ENCODE measurements around the gene TACC2. TPM values are rescaled to one million over a fixed set of nuclear protein-coding genes. Genes with fewer than 3 reads are reported as not detected.

TACC2 gene
- total RNA-seq, 1 donor from 2014 or later: 98.1 TPM

GRCh38 chr10:122144199-122144598 lies 155.2 kb downstream of the TACC2 start:
- no peak for DNase-seq (ENCODE audit: low spot score)

- DNase-seq (ENCODE audit: low spot score): no peak
Measured at GRCh38 chr10:122145113-122145512, 156.2 kb downstream of the TACC2 start.

GRCh38 chr10:122147663-122148062 lies 158.7 kb downstream of the TACC2 start:
- no peak for DNase-seq (ENCODE audit: low spot score)

- peak; percentile 65 for DNase-seq (ENCODE audit: low spot score)
Measured at GRCh38 chr10:122148876-122149560, 160.1 kb downstream of the TACC2 start.

- no peak for DNase-seq (ENCODE audit: low spot score)
Measured at GRCh38 chr10:122149561-122150505, 160.9 kb downstream of the TACC2 start.

GRCh38 chr10:122151121-122151694 lies 162.2 kb downstream of the TACC2 start:
- no peak for DNase-seq (ENCODE audit: low spot score)

- peak; percentile 84 for DNase-seq (ENCODE audit: low spot score)
Measured at GRCh38 chr10:122152544-122152943, 163.6 kb downstream of the TACC2 start.

- no peak for DNase-seq (ENCODE audit: low spot score)
Measured at GRCh38 chr10:122154031-122154544, 165.1 kb downstream of the TACC2 start.

GRCh38 chr10:122154545-122155366 lies 165.8 kb downstream of the TACC2 start:
- DNase-seq (ENCODE audit: low spot score): no peak

GRCh38 chr10:122157451-122157850 lies 168.5 kb downstream of the TACC2 start:
- DNase-seq (ENCODE audit: low spot score): no peak

- DNase-seq (ENCODE audit: low spot score): no peak
Measured at GRCh38 chr10:122158362-122158761, 169.4 kb downstream of the TACC2 start.

- no peak for DNase-seq (ENCODE audit: low spot score)
Measured at GRCh38 chr10:122159141-122159970, 170.4 kb downstream of the TACC2 start.

GRCh38 chr10:122161795-122162194 lies 172.8 kb downstream of the TACC2 start:
- no peak for DNase-seq (ENCODE audit: low spot score)

GRCh38 chr10:122162671-122163173 lies 173.8 kb downstream of the TACC2 start:
- no peak for DNase-seq (ENCODE audit: low spot score)

GRCh38 chr10:122163174-122164022 lies 174.4 kb downstream of the TACC2 start:
- DNase-seq (ENCODE audit: low spot score): no peak

- no peak for DNase-seq (ENCODE audit: low spot score)
Measured at GRCh38 chr10:122164023-122164601, 175.1 kb downstream of the TACC2 start.

- DNase-seq (ENCODE audit: low spot score): no peak
Measured at GRCh38 chr10:122164815-122165483, 176.0 kb downstream of the TACC2 start.

All from ureter (tissue), 1 donor.